SK-N-SH (cell line): ENCODE measurements around the gene CDSN.

Experiments
- CTCF ChIP-seq: fragments of 200-600 bp; sonication (generic); IDR thresholded peaks from 2 replicates; pipeline ENCODE4 v1.6.1; 2017; ENCODE audit warnings: antibody characterized with exemption, mild to moderate bottlenecking, moderate library complexity
- EP300 ChIP-seq, 2 experiments: IDR thresholded peaks; 2 replicates each; pipeline versions ENCODE4 v1.4.0 to v1.6.1; 2012; ENCODE audit warnings: borderline replicate concordance in 1 of 2, low read depth in 1 of 2, low read length in 1 of 2
- JUND ChIP-seq: IDR thresholded peaks from 2 replicates; pipeline ENCODE4 v1.4.0; 2012
- MXI1 ChIP-seq: IDR thresholded peaks from 2 replicates; pipeline ENCODE4 v1.6.1; 2012; ENCODE audit warnings: mild to moderate bottlenecking, low read depth, low read length, improper control_type of control experiment
- POLR2AphosphoS5 ChIP-seq: IDR thresholded peaks from 2 replicates; pipeline ENCODE4 v1.6.1; 2012; ENCODE audit warnings: low read depth, low read length
- TAF1 ChIP-seq: IDR thresholded peaks from 2 replicates; pipeline ENCODE4 v1.6.1; 2012; ENCODE audit warnings: low read depth, mild to moderate bottlenecking, low read length, moderate library complexity, borderline replicate concordance
- TF ChIP-seq, protein P1 (sequence below): fragments of 150-350 bp; IDR thresholded peaks from 2 replicates; pipeline ENCODE4 v1.6.1; 2017; ENCODE audit warnings: antibody characterized with exemption, low read length, low read depth, borderline replicate concordance
- TF ChIP-seq, protein P2 (sequence below): IDR thresholded peaks from 2 replicates; pipeline ENCODE4 v1.4.0; 2012; ENCODE audit warnings: low read depth, borderline replicate concordance
- TF ChIP-seq, protein P3 (sequence below): IDR thresholded peaks from 2 replicates; pipeline ENCODE4 v1.4.0; 2012; ENCODE audit warnings: low read depth

DNA sequence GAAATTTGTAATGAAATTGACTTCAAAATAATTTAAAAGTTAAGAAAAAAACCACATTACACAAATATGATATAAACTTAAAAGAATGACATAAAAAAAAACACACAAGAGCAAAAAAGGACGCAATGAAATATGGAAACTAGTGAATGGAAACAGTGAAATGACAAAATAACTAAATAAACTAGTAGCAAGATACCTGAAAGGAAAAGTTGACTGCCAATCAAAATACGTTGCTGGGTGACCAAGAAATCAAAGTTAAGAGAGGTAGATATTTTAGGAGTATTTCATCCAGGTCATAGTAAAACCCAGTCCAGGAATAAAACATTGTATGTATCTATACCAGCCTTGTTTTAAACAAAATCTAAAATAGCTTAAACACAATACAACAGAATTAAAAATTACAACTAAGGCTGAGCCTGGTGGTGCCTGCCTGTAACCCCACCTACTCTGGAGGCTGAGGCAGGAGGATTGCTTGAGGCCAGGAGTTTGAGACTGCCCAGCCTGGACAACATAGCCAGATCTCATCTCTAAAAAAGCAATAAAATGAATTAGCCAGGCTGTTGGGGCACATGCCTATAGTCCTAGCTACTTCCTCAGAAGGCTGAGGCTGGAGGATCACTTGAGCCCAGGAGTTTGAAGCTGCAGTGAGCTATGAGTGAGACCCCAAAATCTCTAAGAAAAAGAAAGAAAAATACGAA lies 29.8 kb downstream of the CDSN start:
- TF ChIP-seq, protein P1, sequence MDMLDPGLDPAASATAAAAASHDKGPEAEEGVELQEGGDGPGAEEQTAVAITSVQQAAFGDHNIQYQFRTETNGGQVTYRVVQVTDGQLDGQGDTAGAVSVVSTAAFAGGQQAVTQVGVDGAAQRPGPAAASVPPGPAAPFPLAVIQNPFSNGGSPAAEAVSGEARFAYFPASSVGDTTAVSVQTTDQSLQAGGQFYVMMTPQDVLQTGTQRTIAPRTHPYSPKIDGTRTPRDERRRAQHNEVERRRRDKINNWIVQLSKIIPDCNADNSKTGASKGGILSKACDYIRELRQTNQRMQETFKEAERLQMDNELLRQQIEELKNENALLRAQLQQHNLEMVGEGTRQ: no peak
- TF ChIP-seq JUND (no peak), CTCF (no peak), EP300 (IDR thresholded peaks at IDR 0.05; ENCODE audit: borderline replicate concordance in 1 of 2, low read depth in 1 of 2, low read length in 1 of 2) (no peak), POLR2AphosphoS5 (no peak), TAF1 (no peak), MXI1 (no peak)
- TF ChIP-seq, protein P2, sequence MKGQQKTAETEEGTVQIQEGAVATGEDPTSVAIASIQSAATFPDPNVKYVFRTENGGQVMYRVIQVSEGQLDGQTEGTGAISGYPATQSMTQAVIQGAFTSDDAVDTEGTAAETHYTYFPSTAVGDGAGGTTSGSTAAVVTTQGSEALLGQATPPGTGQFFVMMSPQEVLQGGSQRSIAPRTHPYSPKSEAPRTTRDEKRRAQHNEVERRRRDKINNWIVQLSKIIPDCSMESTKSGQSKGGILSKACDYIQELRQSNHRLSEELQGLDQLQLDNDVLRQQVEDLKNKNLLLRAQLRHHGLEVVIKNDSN: no peak
- TF ChIP-seq, protein P3, sequence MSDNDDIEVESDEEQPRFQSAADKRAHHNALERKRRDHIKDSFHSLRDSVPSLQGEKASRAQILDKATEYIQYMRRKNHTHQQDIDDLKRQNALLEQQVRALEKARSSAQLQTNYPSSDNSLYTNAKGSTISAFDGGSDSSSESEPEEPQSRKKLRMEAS: no peak
